HG02798 (cell line): Measurements from ENCODE around the gene EXO1.

Experiments used
- ATAC-seq: cut with Tn5 transposase; IDR thresholded peaks from one replicate; pipeline ENCODE4 v1.9.1; 2021; ENCODE audit warnings: mild to moderate bottlenecking; ENCODE audit not compliant: unreplicated experiment, poor library complexity

EXO1 gene

GRCh38 chr1:241881440-241881839 lies 33.4 kb downstream of the EXO1 start:
- no peak for ATAC-seq

- no peak for ATAC-seq
Observed at GRCh38 chr1:241883159-241883558, 35.2 kb downstream of the EXO1 start.

GRCh38 chr1:241888232-241888631 lies 40.2 kb downstream of the EXO1 start:
- no peak for ATAC-seq

- ATAC-seq: no peak
Observed at GRCh38 chr1:241891296-241891695, 43.3 kb downstream of the EXO1 start.

GRCh38 chr1:241894016-241894415 lies 46.0 kb downstream of the EXO1 start:
- no peak for ATAC-seq

GRCh38 chr1:241895013-241895412 lies 47.0 kb downstream of the EXO1 start:
- peak; percentile 53 for ATAC-seq

GRCh38 chr1:241896670-241896962 lies 48.6 kb downstream of the EXO1 start:
- no peak for ATAC-seq

- peak; percentile 38 for ATAC-seq
Observed at GRCh38 chr1:241899210-241899609, 51.2 kb downstream of the EXO1 start.

GRCh38 chr1:241900381-241900780 lies 52.4 kb downstream of the EXO1 start:
- ATAC-seq: no peak

GRCh38 chr1:241902391-241903065 lies 54.5 kb downstream of the EXO1 start:
- ATAC-seq: no peak

- ATAC-seq: no peak
Observed at GRCh38 chr1:241916196-241916595, 68.2 kb downstream of the EXO1 start.

GRCh38 chr1:241917487-241917886 lies 69.5 kb downstream of the EXO1 start:
- no peak for ATAC-seq

- ATAC-seq: no peak
Observed at GRCh38 chr1:241918879-241919278, 70.9 kb downstream of the EXO1 start.

GRCh38 chr1:241924080-241924808 lies 76.2 kb downstream of the EXO1 start:
- no peak for ATAC-seq

- ATAC-seq: no peak
Observed at GRCh38 chr1:241926141-241926540, 78.1 kb downstream of the EXO1 start.

GRCh38 chr1:241927321-241927720 lies 79.3 kb downstream of the EXO1 start:
- no peak for ATAC-seq

GRCh38 chr1:241932845-241933244 lies 84.8 kb downstream of the EXO1 start:
- no peak for ATAC-seq

GRCh38 chr1:241934201-241934848 lies 86.3 kb downstream of the EXO1 start:
- ATAC-seq: no peak

GRCh38 chr1:241934866-241935265 lies 86.9 kb downstream of the EXO1 start:
- ATAC-seq: no peak
